A549 (cell line): ENCODE measurements around the gene PRKG1. TPM values are rescaled to one million over a fixed set of nuclear protein-coding genes. Genes with fewer than 3 reads are reported as not detected.

ENCODE experiments used
- ATAC-seq, 2 experiments: fragments of 200-7000 bp in 1 of 2; fragments of >200 bp in 1 of 2; cut with Nextera tagmentation in 1 of 2; cut with Tn5 transposase in 1 of 2; 3 replicates each; pipeline versions ENCODE4 v1.8.0 to v1.9.1; 2018 to 2020; ENCODE audit warnings: mild to moderate bottlenecking in 1 of 2, moderate library complexity in 1 of 2
- CTCF ChIA-PET: fragments of 300-600 bp; sonication (Branson Sonifier 250); formaldehyde crosslinking; extraction: SDS; loops from one replicate; lab custom pipeline; 2021; ENCODE audit warnings: antibody characterized with exemption, inconsistent platforms; lab: Yijun Ruan, JAX
- POLR2A ChIA-PET: fragments of 350-600 bp; formaldehyde crosslinking; extraction: SDS; loops from one replicate; lab custom pipeline; 2021; ENCODE audit warnings: antibody characterized with exemption, inconsistent platforms; lab: Yijun Ruan, JAX
- DNase-seq, 2 experiments: peaks; one replicate each; pipeline versions ENCODE4 v3.0.0 to v3.0.0-alpha.2; 2011 to 2016; ENCODE audit warnings: low read depth in 1 of 2, low spot score in 1 of 2
- FAIRE-seq: peaks from 2 replicates; lab custom pipeline; 2011; peaks lifted over from hg19 to GRCh38; lab: Jason Lieb, UNC
- H3K27ac ChIP-seq, 2 experiments: fragments of >200 bp; sonication (Bioruptor Twin); formaldehyde crosslinking; 3 replicates each; pipeline ENCODE4 v1.5.1; 2016 to 2017
- H3K4me1 ChIP-seq: fragments of >200 bp; sonication (Bioruptor Twin); formaldehyde crosslinking; 3 replicates; pipeline ENCODE4 v1.6.1; 2016
- H3K4me2 ChIP-seq: fragments of >200 bp; sonication (Bioruptor Twin); formaldehyde crosslinking; 3 replicates; pipeline ENCODE4 v1.6.1; 2016
- H3K4me3 ChIP-seq: fragments of >200 bp; sonication (Bioruptor Twin); formaldehyde crosslinking; 3 replicates; pipeline ENCODE4 v1.5.1; 2016
- H3K9me3 ChIP-seq: fragments of >200 bp; sonication (Bioruptor Twin); formaldehyde crosslinking; 3 replicates; pipeline ENCODE4 v1.6.1; 2016
- CBX8 ChIP-seq: fragments of 200-600 bp; sonication (generic); IDR thresholded peaks from 2 replicates; pipeline ENCODE4 v1.6.1; 2016
- EHMT2 ChIP-seq: fragments of 200-600 bp; sonication (generic); IDR thresholded peaks from 2 replicates; pipeline ENCODE4 v1.6.1; 2016; ENCODE audit warnings: antibody characterized with exemption, low read depth, mild to moderate bottlenecking, moderate library complexity
- FOSB ChIP-seq: fragments of 250-450 bp; sonication (Bioruptor Pico); IDR thresholded peaks from 2 replicates; pipeline ENCODE4 v1.5.0; 2020; ENCODE audit warnings: mild to moderate bottlenecking, moderate library complexity
- HDAC2 ChIP-seq: fragments of 200-600 bp; sonication (generic); IDR thresholded peaks from 2 replicates; pipeline ENCODE4 v1.6.1; 2016
- HEYL ChIP-seq: fragments of 250-450 bp; sonication (Bioruptor Pico); IDR thresholded peaks from 2 replicates; pipeline ENCODE4 v1.8.0; 2021; ENCODE audit warnings: mild to moderate bottlenecking, moderate library complexity
- HOXA7 ChIP-seq: fragments of 250-450 bp; sonication (Bioruptor Pico); IDR thresholded peaks from 2 replicates; pipeline ENCODE4 v1.5.0; 2020; ENCODE audit warnings: mild to moderate bottlenecking, moderate library complexity
- HOXB13 ChIP-seq: fragments of 250-450 bp; sonication (Bioruptor Pico); IDR thresholded peaks from 2 replicates; pipeline ENCODE4 v1.5.0; 2020; ENCODE audit warnings: low read depth, mild to moderate bottlenecking, moderate library complexity
- JUN ChIP-seq, 2 experiments: fragments of >200 bp; sonication (Bioruptor Twin); formaldehyde crosslinking; IDR thresholded peaks; 2 replicates in 1 of 2; 3 replicates in 1 of 2; pipeline ENCODE4 v1.6.1; 2016 to 2017
- KDM1A ChIP-seq: fragments of 200-600 bp; sonication (generic); IDR thresholded peaks from 2 replicates; pipeline ENCODE4 v1.6.1; 2016; ENCODE audit warnings: low read depth, mild to moderate bottlenecking
- KDM5A ChIP-seq: fragments of 200-600 bp; sonication (generic); IDR thresholded peaks from 2 replicates; pipeline ENCODE4 v1.6.1; 2016; ENCODE audit warnings: antibody characterized with exemption, mild to moderate bottlenecking
- NR3C1 ChIP-seq: fragments of >200 bp; sonication (Bioruptor Twin); formaldehyde crosslinking; IDR thresholded peaks from 3 replicates; pipeline ENCODE4 v1.6.1; 2017
- PHF8 ChIP-seq: fragments of 200-600 bp; sonication (generic); IDR thresholded peaks from 2 replicates; pipeline ENCODE4 v1.6.1; 2016; ENCODE audit warnings: low read depth, mild to moderate bottlenecking, antibody characterized with exemption, moderate library complexity, borderline replicate concordance
- POLR2AphosphoS2 ChIP-seq: conservative IDR thresholded peaks from 2 replicates; pipeline ENCODE4 v1.6.1; 2012; ENCODE audit warnings: low read length, improper control_type of control experiment, inconsistent platforms
- RAD21 ChIP-seq, 2 experiments: fragments of >200 bp in 1 of 2; sonication (Bioruptor Twin) in 1 of 2; formaldehyde crosslinking in 1 of 2; IDR thresholded peaks in 1 of 2; conservative IDR thresholded peaks in 1 of 2; 2 replicates in 1 of 2; 3 replicates in 1 of 2; pipeline ENCODE4 v1.6.1; 2012 to 2018; ENCODE audit warnings: inconsistent platforms in 1 of 2
- RARB ChIP-seq: fragments of 250-450 bp; sonication (Bioruptor Pico); IDR thresholded peaks from 2 replicates; pipeline ENCODE4 v1.8.0; 2021; ENCODE audit warnings: mild to moderate bottlenecking, moderate library complexity
- REST ChIP-seq: fragments of 200-600 bp; sonication (generic); IDR thresholded peaks from 2 replicates; pipeline ENCODE4 v1.6.1; 2016; ENCODE audit warnings: antibody characterized with exemption, mild to moderate bottlenecking, moderate library complexity
- ZSCAN20 ChIP-seq: fragments of 250-450 bp; sonication (Bioruptor Pico); IDR thresholded peaks from 2 replicates; pipeline ENCODE4 v1.8.0; 2022; ENCODE audit warnings: mild to moderate bottlenecking, moderate library complexity
- whole genome bisulfite sequencing: methylation state at CpG from one replicate; pipeline ENCODE4 v1.1.6; 2017; ENCODE audit errors: missing lambda C conversion rate; 5-methylcytosine and 5-hydroxymethylcytosine counted together
- polyA plus RNA-seq, 4 experiments: library from polyadenylated mRNA; depleted of rRNA in 3 of 4; stranded (reverse); fragments of >200 nt; fragmentation: RNase III in 1 of 4; extraction: RNeasy Plus Mini Kit Qiagen cat#74134 plus additional on column Dnase treatment in 1 of 4; gene quantifications; 2 replicates in 3 of 4; 3 replicates in 1 of 4; pipeline ENCODE4 v1.2.3, GENCODE V29; 2011 to 2017
- TF ChIP-seq, protein P1 (sequence below): fragments of 450-650 bp; IDR thresholded peaks from 2 replicates; pipeline ENCODE4 v1.6.1; 2014; ENCODE audit warnings: antibody characterized with exemption
- TF ChIP-seq, protein P2 (sequence below): fragments of >200 bp; sonication (Bioruptor Twin); formaldehyde crosslinking; IDR thresholded peaks from 3 replicates; pipeline ENCODE4 v1.5.1; 2016
- TF ChIP-seq, protein P3 (sequence below): fragments of >200 bp; sonication (Bioruptor Twin); formaldehyde crosslinking; IDR thresholded peaks from 3 replicates; pipeline ENCODE4 v1.6.1; 2016

PRKG1 gene
- polyA plus RNA-seq, 2 of the 4 experiments (the other 2 are of a cell fraction), result not detected

GRCh38 chr10:51918884-51919325 is 844.6 kb downstream of the PRKG1 start:
- no peak overlapping the region for H3K4me2 ChIP-seq
- 32% methylated on average over 5 of the region's 5 CpGs for WGBS
- H3K4me1 ChIP-seq, result no peaks in the 10 kb centered on the region
- FAIRE-seq (no peak), ATAC-seq (no peak), DNase-seq (no peak)
- ChIA-PET POLR2A (no interaction called here), CTCF (no interaction called here)
- TF ChIP-seq FOSB (no peak), RARB (CRISPR knock-in tag) (no peak), HOXB13 (CRISPR knock-in tag) (no peak), CBX8 (no peak), HOXA7 (CRISPR knock-in tag) (no peak), PHF8 (no peak), HEYL (no peak), JUN (IDR thresholded peaks at IDR 0.05) (no peak), EHMT2 (no peak), REST (no peak), POLR2AphosphoS2 (no peak), HDAC2 (no peak)
- TF ChIP-seq, protein P1, sequence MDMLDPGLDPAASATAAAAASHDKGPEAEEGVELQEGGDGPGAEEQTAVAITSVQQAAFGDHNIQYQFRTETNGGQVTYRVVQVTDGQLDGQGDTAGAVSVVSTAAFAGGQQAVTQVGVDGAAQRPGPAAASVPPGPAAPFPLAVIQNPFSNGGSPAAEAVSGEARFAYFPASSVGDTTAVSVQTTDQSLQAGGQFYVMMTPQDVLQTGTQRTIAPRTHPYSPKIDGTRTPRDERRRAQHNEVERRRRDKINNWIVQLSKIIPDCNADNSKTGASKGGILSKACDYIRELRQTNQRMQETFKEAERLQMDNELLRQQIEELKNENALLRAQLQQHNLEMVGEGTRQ, result no peak
- no peak overlapping the region for H3K27ac ChIP-seq
- no peak overlapping the region for H3K4me3 ChIP-seq
- no peaks in the 10 kb centered on the region for H3K9me3 ChIP-seq

DNA sequence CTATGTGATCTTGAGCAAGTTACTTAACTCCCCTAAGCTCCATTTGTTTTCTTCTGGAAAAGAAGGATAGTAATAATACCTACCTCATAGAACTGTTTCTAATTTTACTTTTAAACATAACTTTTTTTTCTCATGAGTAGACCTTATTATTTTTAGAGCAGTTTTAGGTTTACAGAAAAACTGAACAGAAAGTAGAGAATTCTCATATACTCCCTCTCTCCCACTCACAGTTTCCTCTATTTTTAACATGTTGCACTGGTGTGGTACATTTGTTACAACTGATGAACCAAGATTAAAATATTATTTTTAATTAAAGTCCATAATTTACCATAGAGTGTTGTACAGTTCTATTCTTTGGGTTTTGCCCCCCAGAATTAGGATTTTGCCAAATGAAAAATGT is 846.4 kb downstream of the PRKG1 start:
- TF ChIP-seq RAD21 (conservative IDR thresholded peaks at IDR 0.05 in 1 of 2, IDR thresholded peaks at IDR 0.05 in 1 of 2), result no peak
- TF ChIP-seq ZSCAN20 (CRISPR knock-in tag), result no peak
- TF ChIP-seq, protein P2, sequence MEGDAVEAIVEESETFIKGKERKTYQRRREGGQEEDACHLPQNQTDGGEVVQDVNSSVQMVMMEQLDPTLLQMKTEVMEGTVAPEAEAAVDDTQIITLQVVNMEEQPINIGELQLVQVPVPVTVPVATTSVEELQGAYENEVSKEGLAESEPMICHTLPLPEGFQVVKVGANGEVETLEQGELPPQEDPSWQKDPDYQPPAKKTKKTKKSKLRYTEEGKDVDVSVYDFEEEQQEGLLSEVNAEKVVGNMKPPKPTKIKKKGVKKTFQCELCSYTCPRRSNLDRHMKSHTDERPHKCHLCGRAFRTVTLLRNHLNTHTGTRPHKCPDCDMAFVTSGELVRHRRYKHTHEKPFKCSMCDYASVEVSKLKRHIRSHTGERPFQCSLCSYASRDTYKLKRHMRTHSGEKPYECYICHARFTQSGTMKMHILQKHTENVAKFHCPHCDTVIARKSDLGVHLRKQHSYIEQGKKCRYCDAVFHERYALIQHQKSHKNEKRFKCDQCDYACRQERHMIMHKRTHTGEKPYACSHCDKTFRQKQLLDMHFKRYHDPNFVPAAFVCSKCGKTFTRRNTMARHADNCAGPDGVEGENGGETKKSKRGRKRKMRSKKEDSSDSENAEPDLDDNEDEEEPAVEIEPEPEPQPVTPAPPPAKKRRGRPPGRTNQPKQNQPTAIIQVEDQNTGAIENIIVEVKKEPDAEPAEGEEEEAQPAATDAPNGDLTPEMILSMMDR, result no peak
- no peak for TF ChIP-seq NR3C1
- TF ChIP-seq, protein P3, sequence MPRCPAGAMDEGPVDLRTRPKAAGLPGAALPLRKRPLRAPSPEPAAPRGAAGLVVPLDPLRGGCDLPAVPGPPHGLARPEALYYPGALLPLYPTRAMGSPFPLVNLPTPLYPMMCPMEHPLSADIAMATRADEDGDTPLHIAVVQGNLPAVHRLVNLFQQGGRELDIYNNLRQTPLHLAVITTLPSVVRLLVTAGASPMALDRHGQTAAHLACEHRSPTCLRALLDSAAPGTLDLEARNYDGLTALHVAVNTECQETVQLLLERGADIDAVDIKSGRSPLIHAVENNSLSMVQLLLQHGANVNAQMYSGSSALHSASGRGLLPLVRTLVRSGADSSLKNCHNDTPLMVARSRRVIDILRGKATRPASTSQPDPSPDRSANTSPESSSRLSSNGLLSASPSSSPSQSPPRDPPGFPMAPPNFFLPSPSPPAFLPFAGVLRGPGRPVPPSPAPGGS, result no peak
- no peak for TF ChIP-seq KDM5A
- TF ChIP-seq RARB (CRISPR knock-in tag), result no peak
- no peak for TF ChIP-seq KDM1A
- ATAC-seq (no peak), DNase-seq (no peak), FAIRE-seq (no peak)
- H3K9me3 ChIP-seq, result no peaks in the 10 kb centered on the region
- POLR2A ChIA-PET, result no interaction called here
- no peak overlapping the region for H3K4me3 ChIP-seq
- H3K4me2 ChIP-seq, result no peak overlapping the region
- CTCF ChIA-PET, result no interaction called here
- no peak overlapping the region for H3K27ac ChIP-seq
- H3K4me1 ChIP-seq, result no peaks in the 10 kb centered on the region
